WI38 (cell line): ENCODE data around the gene RBM20.

Experiments used
- H3K4me3 ChIP-seq: 2 replicates; pipeline ENCODE4 v1.5.1; 2011; ENCODE audit warnings: low read depth, mild to moderate bottlenecking, control low read depth, low read length
- CTCF ChIP-seq: IDR thresholded peaks from 2 replicates; pipeline ENCODE4 v1.5.1; 2012; ENCODE audit warnings: low read depth, mild to moderate bottlenecking, control low read depth, low read length

RBM20 gene

DNA sequence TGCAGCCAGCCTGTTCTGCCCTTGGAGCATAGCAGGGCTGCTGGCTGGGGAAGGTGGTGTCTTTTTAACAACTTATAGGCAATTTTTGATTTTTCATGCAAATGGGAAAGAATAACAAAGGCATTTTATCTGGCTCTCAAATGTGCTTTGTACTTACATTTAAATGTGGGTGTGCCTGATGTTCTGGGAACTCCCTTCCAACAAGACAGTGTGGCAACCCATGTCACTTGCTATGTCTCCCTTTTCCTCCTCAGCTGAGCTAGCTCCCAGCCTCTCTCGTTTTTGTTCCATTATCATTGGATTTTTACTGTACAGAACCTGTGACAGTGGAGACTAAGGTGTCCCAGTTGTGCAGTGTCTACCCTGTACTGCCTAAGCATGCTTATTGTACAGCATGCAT, 134.1 kb downstream of the RBM20 start:
- no peak for TF ChIP-seq CTCF
- no peak overlapping the region for H3K4me3 ChIP-seq

DNA sequence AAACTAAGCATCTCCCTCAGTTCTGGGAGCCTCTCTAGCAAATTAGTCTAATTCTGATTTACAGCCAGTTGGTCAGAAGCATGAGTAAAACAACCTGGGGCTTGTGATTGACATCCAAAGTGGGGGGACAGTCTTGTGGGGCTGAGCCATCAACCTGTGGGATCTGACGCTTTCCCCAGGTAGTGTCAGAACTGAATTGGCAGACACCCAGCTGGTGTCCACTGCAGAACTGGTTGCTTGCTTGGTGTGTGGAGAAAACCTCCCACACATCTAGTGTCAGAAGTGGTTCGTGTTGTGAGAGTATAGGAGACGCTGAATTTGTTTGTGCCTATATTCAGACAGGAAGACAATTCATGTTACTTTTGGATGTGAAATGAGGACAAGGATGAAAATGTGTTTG, 135.4 kb downstream of the RBM20 start:
- TF ChIP-seq CTCF, result no peak
- no peak overlapping the region for H3K4me3 ChIP-seq

- TF ChIP-seq CTCF, result no peak
- no peak overlapping the region for H3K4me3 ChIP-seq
Measured at GRCh38 chr10:110780704-110781103, 136.6 kb downstream of the RBM20 start.

DNA sequence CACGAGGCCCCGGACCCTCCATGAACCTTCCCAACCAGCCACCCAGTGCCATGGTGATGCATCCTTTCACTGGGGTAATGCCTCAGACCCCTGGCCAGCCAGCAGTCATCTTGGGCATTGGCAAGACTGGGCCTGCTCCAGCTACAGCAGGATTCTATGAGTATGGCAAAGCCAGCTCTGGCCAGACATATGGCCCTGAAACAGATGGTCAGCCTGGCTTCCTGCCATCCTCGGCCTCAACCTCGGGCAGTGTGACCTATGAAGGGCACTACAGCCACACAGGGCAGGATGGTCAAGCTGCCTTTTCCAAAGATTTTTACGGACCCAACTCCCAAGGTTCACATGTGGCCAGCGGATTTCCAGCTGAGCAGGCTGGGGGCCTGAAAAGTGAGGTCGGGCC, 137.0 kb downstream of the RBM20 start:
- no peak overlapping the region for H3K4me3 ChIP-seq
- no peak for TF ChIP-seq CTCF

DNA sequence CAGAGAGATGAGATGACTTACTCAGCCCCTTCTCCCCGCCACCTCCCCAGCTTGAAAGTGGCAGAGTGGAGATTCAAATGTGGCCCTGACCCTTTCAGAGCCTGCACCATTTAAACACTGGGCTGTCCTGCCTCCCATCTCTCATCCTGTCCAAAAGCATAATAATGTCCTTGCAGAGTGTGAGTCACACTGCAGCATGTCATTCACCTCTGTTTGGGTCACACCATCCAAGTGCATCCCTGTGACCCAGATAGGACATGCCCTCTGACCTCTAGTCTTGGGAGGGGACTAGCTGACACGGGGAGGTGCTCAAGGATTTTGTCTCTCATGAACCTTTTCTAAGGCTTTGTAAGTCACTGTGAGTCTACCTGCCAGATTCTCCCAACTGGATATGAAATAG, 138.5 kb downstream of the RBM20 start:
- TF ChIP-seq CTCF, result no peak
- no peak overlapping the region for H3K4me3 ChIP-seq

DNA sequence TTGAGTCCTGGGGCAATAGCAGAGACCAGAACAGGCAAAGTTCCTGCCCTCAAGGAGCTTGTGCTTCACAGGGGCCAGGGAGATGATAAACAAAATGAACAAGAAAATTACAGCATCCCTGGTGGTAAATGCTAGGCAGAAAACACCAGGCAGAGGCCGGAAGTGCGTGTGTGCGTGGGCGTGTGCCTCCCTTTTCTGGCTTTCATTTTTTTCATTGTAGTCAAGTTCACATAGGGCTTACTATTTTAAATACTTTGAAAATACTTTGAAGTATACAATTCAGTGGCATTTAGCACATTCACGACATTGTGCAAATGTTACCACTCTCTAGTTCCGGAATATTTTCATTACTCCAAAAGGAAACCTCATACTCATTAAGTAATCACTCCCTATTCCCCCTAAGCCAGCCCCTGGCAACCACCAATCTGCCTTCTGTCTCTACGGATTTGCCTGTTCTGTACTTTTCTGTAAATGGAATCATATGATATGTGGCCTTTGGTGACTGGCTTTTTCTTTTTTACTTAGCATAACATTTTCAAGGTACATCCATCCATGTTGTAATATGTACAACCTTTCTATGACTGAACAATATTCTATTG, 139.5 kb downstream of the RBM20 start:
- no peak for TF ChIP-seq CTCF
- no peak overlapping the region for H3K4me3 ChIP-seq

GRCh38 chr10:110784198-110784597, 140.1 kb downstream of the RBM20 start:
- no peak overlapping the region for H3K4me3 ChIP-seq
- no peak for TF ChIP-seq CTCF
